ENCODE data around the gene STXBP5.

Gene STXBP5

GRCh38 chr6:147179809-147180208 is 24.4 kb upstream of the STXBP5 start:
- DNase-seq, result no peak

DNA sequence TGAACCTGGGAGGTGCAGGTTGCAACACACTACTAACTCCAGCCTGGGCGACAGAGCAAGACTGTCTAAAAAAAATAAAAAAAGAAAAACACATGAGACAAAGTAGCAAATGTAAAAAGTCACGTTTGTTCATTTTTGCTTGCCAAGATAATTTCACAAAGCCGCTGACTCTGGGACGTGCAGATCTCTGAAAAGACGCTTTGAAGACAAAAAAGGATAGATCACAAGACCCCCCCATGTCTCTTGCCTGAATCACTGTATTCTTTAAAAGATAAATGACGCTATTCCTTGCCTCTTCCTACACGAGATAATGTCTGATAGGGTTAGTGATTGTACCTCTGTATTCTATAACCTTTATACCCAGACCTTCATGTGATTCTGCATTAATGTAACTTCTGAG is 23.3 kb upstream of the STXBP5 start:
- DNase-seq, result no peak

DNA sequence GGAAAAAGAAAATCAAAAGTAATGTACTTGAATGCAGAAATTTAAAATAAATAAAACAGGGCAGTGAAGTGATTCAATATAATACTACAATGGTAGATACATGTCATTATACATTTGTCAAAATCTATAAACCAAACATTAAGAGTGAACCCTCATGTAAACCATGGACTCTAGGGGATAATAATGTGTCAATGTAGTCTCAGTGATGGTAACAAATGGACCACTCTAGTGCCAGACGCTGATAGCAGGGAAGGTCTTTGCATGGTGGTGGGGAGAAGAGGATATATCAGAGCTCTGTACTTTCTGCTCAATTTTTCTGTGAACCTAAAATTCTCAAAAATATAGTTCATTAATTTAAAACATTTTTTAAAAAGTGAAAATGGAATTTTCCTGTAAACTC is 19.8 kb upstream of the STXBP5 start:
- no peak for DNase-seq

DNA sequence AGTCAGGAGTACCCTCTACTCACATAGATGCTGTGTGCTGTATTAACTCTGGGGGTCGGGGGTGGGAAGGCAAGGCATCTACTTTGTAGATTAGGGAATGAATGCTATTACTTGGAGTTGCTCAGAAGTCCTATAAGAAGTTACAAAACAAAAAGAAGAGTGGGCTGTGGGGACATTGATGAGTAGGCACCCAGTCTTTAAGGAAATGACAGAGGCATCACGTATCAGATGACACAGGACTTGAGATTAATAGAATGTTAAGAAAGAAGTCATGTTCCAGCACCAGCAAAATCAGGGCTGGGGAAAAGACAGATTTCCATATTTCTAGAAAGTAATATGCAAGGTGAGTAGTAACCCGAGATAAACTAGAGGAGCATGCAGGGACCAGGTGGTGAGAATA is 19.0 kb upstream of the STXBP5 start:
- no peak for DNase-seq

DNA sequence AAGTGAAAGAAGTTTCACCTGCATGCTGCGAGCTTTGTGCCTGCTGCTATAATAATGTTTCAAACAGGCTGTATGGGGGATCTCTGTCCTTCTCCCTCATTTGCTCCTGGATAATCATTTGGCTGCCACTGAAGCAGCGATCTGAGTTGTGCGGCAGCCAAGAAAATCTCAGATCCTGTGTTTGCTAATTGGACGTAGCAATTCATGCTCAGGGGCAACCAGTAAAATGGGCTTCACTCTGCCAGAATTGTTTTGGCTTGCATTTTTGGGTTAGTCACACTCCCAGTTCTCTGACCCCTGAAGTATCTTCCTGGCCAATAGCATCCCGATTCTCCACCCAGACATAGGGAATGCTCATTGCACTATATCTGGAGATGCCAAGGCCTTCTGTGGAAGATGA is 13.7 kb upstream of the STXBP5 start:
- no peak for DNase-seq

GRCh38 chr6:147192278-147192911 is 11.8 kb upstream of the STXBP5 start:
- no peak for DNase-seq

- no peak for DNase-seq
These were observed 9.4 kb upstream of the STXBP5 start for GRCh38 chr6:147194652-147195411.

DNA sequence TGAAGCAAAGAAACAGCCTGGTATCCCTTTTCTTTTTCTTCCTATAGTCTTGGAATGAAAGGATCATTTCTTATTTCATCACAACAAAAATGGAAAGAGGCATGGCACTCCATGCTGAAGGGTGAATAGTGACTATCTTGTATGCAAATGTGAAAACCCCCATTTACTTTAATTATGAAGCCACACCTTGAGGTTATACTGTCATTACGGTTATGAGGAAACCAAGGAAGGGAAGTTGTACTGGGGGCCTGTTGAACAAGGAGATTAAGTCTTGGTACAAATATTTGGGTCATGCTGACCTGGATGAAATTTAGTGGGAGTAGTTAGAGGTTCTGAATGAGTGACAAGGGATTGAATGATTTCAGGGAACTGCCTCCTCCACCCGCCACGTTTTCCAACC is 8.7 kb upstream of the STXBP5 start:
- DNase-seq, result no peak

DNA sequence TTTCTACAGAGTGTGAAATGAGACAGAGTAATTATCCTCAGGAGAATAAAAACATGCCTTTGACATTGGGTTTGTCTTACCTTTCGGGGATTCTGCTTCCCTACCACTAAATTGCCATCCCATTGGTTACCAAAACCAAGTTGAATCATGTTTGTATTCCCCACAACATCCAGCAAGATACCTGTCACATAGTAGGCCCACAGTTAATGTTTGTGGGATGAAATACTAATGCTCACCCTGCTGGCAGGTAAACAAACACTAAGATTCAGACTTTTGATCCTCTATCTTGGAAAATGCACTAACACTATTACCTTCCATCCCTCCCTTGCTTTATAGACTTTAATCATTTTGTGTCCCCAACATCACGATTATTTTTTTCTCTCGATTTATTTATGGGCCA is 8.2 kb upstream of the STXBP5 start:
- no peak for DNase-seq

DNA sequence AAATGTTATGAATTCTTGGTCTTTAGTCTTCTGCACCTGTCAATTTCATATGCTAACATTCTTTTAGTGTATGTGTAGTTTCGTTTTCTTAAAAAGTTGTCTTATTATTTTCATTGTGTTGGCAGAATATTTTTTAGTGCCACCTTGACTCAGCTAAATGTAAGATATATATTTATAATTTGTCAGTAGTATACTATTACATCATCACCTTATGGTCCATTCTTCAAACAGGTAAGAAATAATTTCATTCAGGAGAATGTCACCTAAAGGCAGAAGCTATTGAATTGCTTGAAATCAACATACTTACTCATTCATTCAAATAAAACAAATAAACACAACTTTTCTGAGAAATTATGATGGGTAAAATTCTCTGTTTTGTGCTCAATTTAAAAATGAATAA is 3.5 kb upstream of the STXBP5 start:
- no peak for DNase-seq

- peak; percentile 65 for DNase-seq
These were observed 2.2 kb upstream of the STXBP5 start for GRCh38 chr6:147201885-147202515.

DNA sequence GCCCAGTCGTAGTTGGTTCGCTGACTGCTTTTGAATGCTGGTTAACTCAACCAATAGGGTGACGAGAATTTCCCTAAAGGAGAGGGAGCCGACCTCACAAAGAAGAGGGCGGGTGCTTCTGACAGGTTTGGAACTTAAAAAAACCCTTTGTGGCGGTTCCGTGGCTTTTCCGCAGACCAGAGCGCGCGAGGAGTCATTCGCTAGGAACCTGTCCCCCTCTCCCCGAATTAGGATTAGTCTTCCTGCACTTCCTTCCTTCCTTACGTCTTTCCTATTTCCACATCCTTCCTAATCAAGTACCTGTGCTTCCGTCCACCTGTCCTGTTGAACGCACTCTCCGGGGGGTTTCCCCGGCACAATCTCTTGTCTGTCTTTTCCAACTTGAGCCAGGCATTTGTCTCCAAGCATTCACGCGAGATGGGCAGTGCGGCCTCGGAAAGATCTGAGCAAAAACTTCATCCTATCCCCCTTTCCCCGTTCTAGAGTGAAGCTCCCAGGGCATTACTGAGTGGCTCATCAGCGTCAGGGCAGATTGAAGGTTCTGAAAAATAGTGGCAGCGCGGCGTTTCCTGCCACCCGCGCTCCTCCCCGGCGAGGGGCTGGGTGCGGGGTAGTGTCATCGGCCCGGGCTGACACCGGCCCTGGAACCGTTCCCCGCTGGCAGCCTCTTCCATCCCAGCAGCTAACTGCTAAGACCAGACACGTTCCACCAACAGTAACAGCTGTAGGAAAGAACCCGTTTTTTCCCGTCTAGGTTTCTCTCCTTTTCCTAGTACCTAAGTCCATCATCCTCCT is 1.5 kb upstream of the STXBP5 start:
- peak; percentile 95 for DNase-seq

- peak; percentile 83 for DNase-seq
These were observed 732 bp upstream of the STXBP5 start for GRCh38 chr6:147203311-147204059.

- DNase-seq, result no peak
These were observed 660 bp downstream of the STXBP5 start for GRCh38 chr6:147204843-147205311.

DNA sequence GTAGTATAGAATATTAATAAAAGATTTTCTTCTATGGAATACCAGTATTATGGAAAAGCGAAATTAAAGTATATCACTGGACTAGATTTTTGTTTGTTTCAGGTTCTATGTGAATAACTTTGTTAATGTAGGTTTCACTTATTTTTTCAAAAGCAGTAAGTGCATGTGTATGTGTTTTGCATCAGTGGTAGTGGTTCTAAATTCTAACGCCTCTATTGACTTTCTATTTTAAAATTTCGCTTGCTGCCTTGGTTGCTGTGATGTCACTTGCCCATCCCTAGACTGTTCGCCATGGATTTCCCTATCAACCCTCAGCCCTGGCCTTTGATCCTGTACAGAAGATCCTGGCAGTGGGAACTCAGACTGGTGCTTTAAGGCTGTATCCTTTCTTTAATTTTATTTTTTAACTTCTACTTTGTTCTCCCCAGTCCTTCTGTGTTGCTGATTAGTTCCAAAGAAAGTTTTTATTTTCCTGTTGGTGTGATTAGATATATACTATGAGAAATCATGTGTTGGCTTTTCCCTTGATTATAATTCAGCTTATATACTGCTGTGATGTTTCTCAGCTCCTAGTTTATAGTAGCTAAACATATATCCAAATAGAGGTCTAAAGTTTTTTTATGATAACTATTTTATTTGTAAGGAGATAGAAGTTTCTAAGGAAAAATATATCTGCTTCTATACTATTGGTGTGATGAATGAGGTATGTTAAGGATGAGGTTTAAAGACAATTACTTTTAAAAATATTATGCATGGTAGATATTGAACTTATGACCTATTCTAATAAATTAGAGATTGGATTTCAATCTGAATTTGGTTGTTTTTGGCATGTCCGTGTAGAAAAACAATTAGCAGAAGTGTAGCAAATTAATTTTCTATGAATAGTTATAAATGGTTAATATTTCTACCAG is 1.7 kb downstream of the STXBP5 start:
- no peak for DNase-seq

GRCh38 chr6:147207351-147207750 is 3.1 kb downstream of the STXBP5 start:
- DNase-seq, result no peak

GRCh38 chr6:147207837-147208754 is 3.9 kb downstream of the STXBP5 start:
- no peak for DNase-seq

GRCh38 chr6:147209762-147210449 is 5.7 kb downstream of the STXBP5 start:
- DNase-seq, result no peak

GRCh38 chr6:147211349-147211748 is 7.1 kb downstream of the STXBP5 start:
- DNase-seq, result no peak

- no peak for DNase-seq
These were observed 7.6 kb downstream of the STXBP5 start for GRCh38 chr6:147211831-147212230.
